Panc1 (cell line): ENCODE measurements around the gene NRP1. TPM values are rescaled to one million over a fixed set of nuclear protein-coding genes. Genes with fewer than 3 reads are reported as not detected.

ENCODE experiments used
- ATAC-seq: fragments of 200-7000 bp; cut with Tn5 transposase; 2 replicates; pipeline ENCODE4 v1.9.1; 2020; ENCODE audit warnings: mild to moderate bottlenecking, moderate library complexity
- BruUV-seq: library from RNA; stranded (reverse); fragments of 400-500 nt; replicated peaks from 2 replicates; lab custom pipeline; 2021; lab: Mats Ljungman, UMichigan
- CTCF ChIA-PET: fragments of 300-600 bp; sonication (Branson Sonifier 250); formaldehyde crosslinking; loops from one replicate; lab custom pipeline; 2022; ENCODE audit warnings: antibody characterized with exemption; lab: Charles Lee
- POLR2A ChIA-PET: fragments of 300-600 bp; sonication (Branson Sonifier 250); formaldehyde crosslinking; loops from one replicate; lab custom pipeline; 2022; ENCODE audit warnings: antibody characterized with exemption; lab: Charles Lee
- DNase-seq: peaks from one replicate; pipeline ENCODE4 v3.0.0-alpha.2; 2010; ENCODE audit warnings: low read depth, low spot score
- H3K27ac ChIP-seq: 2 replicates; pipeline ENCODE4 v1.5.1; 2011; ENCODE audit warnings: mild to moderate bottlenecking, low read length, inconsistent platforms
- H3K27me3 ChIP-seq: fragments of 200-500 bp; sonication (Bioruptor generic); 2 replicates; pipeline ENCODE4 v1.6.0; 2014; ENCODE audit warnings: low read length, inconsistent platforms; ENCODE audit not compliant: control insufficient read depth, insufficient read depth
- H3K36me3 ChIP-seq: fragments of 200-500 bp; sonication (Bioruptor generic); 2 replicates; pipeline ENCODE4 v1.5.1; 2014; ENCODE audit warnings: inconsistent platforms, mild to moderate bottlenecking, low read length, moderate library complexity; ENCODE audit not compliant: control insufficient read depth, insufficient read depth
- H3K4me1 ChIP-seq: 2 replicates; pipeline ENCODE4 v1.5.1; 2011; ENCODE audit warnings: inconsistent platforms, mild to moderate bottlenecking, low read length, moderate library complexity; ENCODE audit not compliant: control insufficient read depth, insufficient read depth
- H3K4me3 ChIP-seq, 2 experiments: 2 replicates each; pipeline ENCODE4 v1.5.1; 2011 to 2012; ENCODE audit warnings: low read depth in 2 of 2, low read length in 2 of 2, mild to moderate bottlenecking in 2 of 2, inconsistent platforms in 1 of 2, moderate library complexity in 1 of 2
- H3K9me3 ChIP-seq: fragments of 200-500 bp; sonication (Bioruptor generic); 2 replicates; pipeline ENCODE4 v1.5.1; 2014; ENCODE audit warnings: low read depth, mild to moderate bottlenecking, inconsistent platforms, low read length, moderate library complexity; ENCODE audit not compliant: control insufficient read depth, insufficient read depth
- POLR2AphosphoS5 ChIP-seq: IDR thresholded peaks from 2 replicates; pipeline ENCODE4 v1.6.1; 2012; ENCODE audit warnings: mild to moderate bottlenecking, low read depth, low read length, moderate library complexity
- REST ChIP-seq, 2 experiments: IDR thresholded peaks; 2 replicates each; pipeline ENCODE4 v1.6.1; 2011 to 2012; ENCODE audit warnings: low read depth in 2 of 2, control low read depth in 1 of 2, low read length in 1 of 2, mild to moderate bottlenecking in 1 of 2, moderate library complexity in 1 of 2; ENCODE audit not compliant: insufficient read depth in 1 of 2
- SIN3A ChIP-seq: IDR thresholded peaks from 2 replicates; pipeline ENCODE4 v1.6.1; 2012; ENCODE audit warnings: low read depth, mild to moderate bottlenecking, low read length, moderate library complexity, borderline replicate concordance; ENCODE audit not compliant: insufficient read depth
- TCF7L2 ChIP-seq: IDR thresholded peaks from 2 replicates; pipeline ENCODE4 v1.6.1; 2011; ENCODE audit warnings: mild to moderate bottlenecking, low read depth, low read length, inconsistent platforms
- in situ Hi-C: cut with HindIII; loops from 2 replicates; pipeline ENCODE4 v1.10.0; 2016; ENCODE audit warnings: low sequenced_read_pairs, low pct_unique_long_range_greater_than_20kb
- intact Hi-C: fragments of 100-400 bp; cut with micrococcal nuclease; formaldehyde crosslinking; loops from one replicate; pipeline ENCODE4 v1.10.0; 2022; ENCODE audit not compliant: unreplicated experiment
- total RNA-seq: library from RNA; stranded (reverse); gene quantifications from one replicate; pipeline ENCODE4 v1.2.1, GENCODE V29; 2021; ENCODE audit not compliant: unreplicated experiment
- TF ChIP-seq, protein P1 (sequence below): fragments of 450-650 bp; IDR thresholded peaks from 2 replicates; pipeline ENCODE4 v1.5.1; 2017; ENCODE audit warnings: mild to moderate bottlenecking

NRP1 gene
- total RNA-seq, 1 experiment from 2014 or later, result 93.4 TPM

DNA sequence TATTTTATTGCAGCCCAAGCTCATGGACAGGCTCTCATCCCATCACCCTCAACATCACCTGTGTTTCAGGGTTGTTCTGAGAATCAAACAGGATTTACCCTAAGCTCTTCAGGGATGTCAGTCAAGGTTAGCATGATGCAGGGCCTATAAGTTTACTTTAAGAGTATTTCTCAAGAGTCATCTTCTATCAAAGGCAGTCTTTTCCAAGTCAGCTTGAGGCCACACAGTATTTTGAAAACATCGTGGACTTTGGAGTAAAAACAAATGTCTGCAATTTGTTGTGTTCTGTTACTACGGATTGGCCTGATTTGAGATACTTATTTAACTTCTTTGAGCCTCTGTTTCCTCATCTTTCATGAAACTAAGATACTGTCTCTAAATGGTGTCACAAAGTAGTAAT, 42.0 kb upstream of the NRP1 start:
- ATAC-seq (no peak), DNase-seq (no peak)
- intact Hi-C loops, result no loop called here
- Histone ChIP-seq H3K4me1 (no peaks in the 10 kb centered on the region), H3K27ac (no peak overlapping the region), H3K9me3 (no peaks in the 10 kb centered on the region), H3K4me3 (no peak overlapping the region), H3K27me3 (no peaks in the 10 kb centered on the region), H3K36me3 (no peaks in the 10 kb centered on the region)
- no peak for TF ChIP-seq TCF7L2
- TF ChIP-seq REST (IDR thresholded peaks at IDR 0.05; ENCODE audit: insufficient read depth in 1 of 2, low read depth in 2 of 2, low read length in 1 of 2), result no peak
- TF ChIP-seq, protein P1, sequence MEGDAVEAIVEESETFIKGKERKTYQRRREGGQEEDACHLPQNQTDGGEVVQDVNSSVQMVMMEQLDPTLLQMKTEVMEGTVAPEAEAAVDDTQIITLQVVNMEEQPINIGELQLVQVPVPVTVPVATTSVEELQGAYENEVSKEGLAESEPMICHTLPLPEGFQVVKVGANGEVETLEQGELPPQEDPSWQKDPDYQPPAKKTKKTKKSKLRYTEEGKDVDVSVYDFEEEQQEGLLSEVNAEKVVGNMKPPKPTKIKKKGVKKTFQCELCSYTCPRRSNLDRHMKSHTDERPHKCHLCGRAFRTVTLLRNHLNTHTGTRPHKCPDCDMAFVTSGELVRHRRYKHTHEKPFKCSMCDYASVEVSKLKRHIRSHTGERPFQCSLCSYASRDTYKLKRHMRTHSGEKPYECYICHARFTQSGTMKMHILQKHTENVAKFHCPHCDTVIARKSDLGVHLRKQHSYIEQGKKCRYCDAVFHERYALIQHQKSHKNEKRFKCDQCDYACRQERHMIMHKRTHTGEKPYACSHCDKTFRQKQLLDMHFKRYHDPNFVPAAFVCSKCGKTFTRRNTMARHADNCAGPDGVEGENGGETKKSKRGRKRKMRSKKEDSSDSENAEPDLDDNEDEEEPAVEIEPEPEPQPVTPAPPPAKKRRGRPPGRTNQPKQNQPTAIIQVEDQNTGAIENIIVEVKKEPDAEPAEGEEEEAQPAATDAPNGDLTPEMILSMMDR, result no peak
- CTCF ChIA-PET, result no interaction called here
- POLR2A ChIA-PET, result no interaction called here
- no TSS peak for BruUV-seq
- in situ Hi-C loops, result no loop called here

GRCh38 chr10:33373263-33373662, 38.8 kb upstream of the NRP1 start:
- no peak overlapping the region for H3K27ac ChIP-seq
- POLR2A ChIA-PET, result no interaction called here

More at GRCh38 chr10:33373263-33373662, 38.8 kb upstream of the NRP1 start:
- BruUV-seq, result no TSS peak
- ATAC-seq, result no peak
- no peaks in the 10 kb centered on the region for H3K4me1 ChIP-seq
- in situ Hi-C loops (no loop called here), intact Hi-C loops (no loop called here)
- CTCF ChIA-PET, result no interaction called here
- H3K9me3 ChIP-seq, result no peaks in the 10 kb centered on the region
- no peak for DNase-seq
- no peaks in the 10 kb centered on the region for H3K27me3 ChIP-seq
- no peak overlapping the region for H3K4me3 ChIP-seq
- no peaks in the 10 kb centered on the region for H3K36me3 ChIP-seq
- no peak for TF ChIP-seq TCF7L2
- TF ChIP-seq, protein P1, result no peak
- TF ChIP-seq SIN3A, result no peak
- no peak for TF ChIP-seq REST (IDR thresholded peaks at IDR 0.05; ENCODE audit: insufficient read depth in 1 of 2, low read depth in 2 of 2, low read length in 1 of 2)
- TF ChIP-seq POLR2AphosphoS5, result no peak
